MM.1S (cell line): ENCODE measurements around the gene ARHGAP27.

Experiments used
- DNase-seq: peaks from one replicate; pipeline ENCODE4 v3.0.0-alpha.2; 2015
- H2AFZ ChIP-seq: fragments of 300-600 bp; sonication (generic); 2 replicates; pipeline ENCODE4 v1.6.0; 2016; ENCODE audit warnings: antibody characterized with exemption, low read length
- H3F3A ChIP-seq: fragments of 300-600 bp; sonication (generic); 2 replicates; pipeline ENCODE4 v1.6.1; 2016; ENCODE audit warnings: mild to moderate bottlenecking, antibody characterized with exemption, low read length, moderate library complexity, mixed read lengths; ENCODE audit not compliant: insufficient read depth
- H3K27ac ChIP-seq: fragments of 300-600 bp; sonication (generic); 2 replicates; pipeline ENCODE4 v1.5.1; 2016; ENCODE audit warnings: mild to moderate bottlenecking, low read length
- H3K27me3 ChIP-seq: fragments of 300-600 bp; sonication (generic); replicated peaks from 2 replicates; pipeline ENCODE4 v1.6.0; 2016; ENCODE audit warnings: low read length; ENCODE audit not compliant: insufficient read depth
- H3K36me3 ChIP-seq: fragments of 300-600 bp; sonication (generic); replicated peaks from 2 replicates; pipeline ENCODE4 v1.6.1; 2016; ENCODE audit warnings: mild to moderate bottlenecking, low read length, mixed read lengths; ENCODE audit not compliant: insufficient read depth
- H3K4me1 ChIP-seq: fragments of 300-600 bp; sonication (generic); 2 replicates; pipeline ENCODE4 v1.6.1; 2016; ENCODE audit warnings: low read length, mixed read lengths
- H3K4me2 ChIP-seq: fragments of 300-600 bp; sonication (generic); 2 replicates; pipeline ENCODE4 v1.6.0; 2016; ENCODE audit warnings: low read depth, low read length
- H3K4me3 ChIP-seq: fragments of 300-600 bp; sonication (generic); 2 replicates; pipeline ENCODE4 v1.5.1; 2016; ENCODE audit warnings: low read length, mixed read lengths
- H3K79me2 ChIP-seq: fragments of 300-600 bp; sonication (generic); 2 replicates; pipeline ENCODE4 v1.6.1; 2016; ENCODE audit warnings: mixed run types, low read length, mixed read lengths
- H3K9ac ChIP-seq: fragments of 300-600 bp; sonication (generic); 2 replicates; pipeline ENCODE4 v1.6.1; 2016; ENCODE audit warnings: low read length, mixed read lengths
- H3K9me2 ChIP-seq: fragments of 300-600 bp; sonication (generic); replicated peaks from 2 replicates; pipeline ENCODE4 v1.6.1; 2016; ENCODE audit warnings: mild to moderate bottlenecking, low read length, mixed read lengths; ENCODE audit not compliant: insufficient read depth
- H3K9me3 ChIP-seq: fragments of 300-600 bp; sonication (generic); replicated peaks from 2 replicates; pipeline ENCODE4 v1.6.1; 2016; ENCODE audit warnings: mild to moderate bottlenecking, low read length, mixed read lengths; ENCODE audit not compliant: insufficient read depth
- H4K20me1 ChIP-seq: fragments of 300-600 bp; sonication (generic); 2 replicates; pipeline ENCODE4 v1.6.1; 2016; ENCODE audit warnings: mild to moderate bottlenecking, low read length, moderate library complexity, mixed read lengths; ENCODE audit not compliant: insufficient read depth
- CTCF ChIP-seq: fragments of 300-600 bp; sonication (generic); IDR thresholded peaks from 2 replicates; pipeline ENCODE4 v1.5.1; 2016; ENCODE audit warnings: antibody characterized with exemption, low read length, mixed read lengths
- EZH2 ChIP-seq: fragments of 300-600 bp; sonication (generic); optimal IDR thresholded peaks from 2 replicates; pipeline ENCODE3; 2017; ENCODE audit warnings: low read depth, mild to moderate bottlenecking, antibody characterized with exemption, low read length, mixed read lengths
- EZH2phosphoT487 ChIP-seq: fragments of 300-600 bp; sonication (generic); IDR thresholded peaks from 2 replicates; pipeline ENCODE4 v1.6.1; 2018; ENCODE audit warnings: antibody characterized with exemption, low read length

The ARHGAP27 gene

DNA sequence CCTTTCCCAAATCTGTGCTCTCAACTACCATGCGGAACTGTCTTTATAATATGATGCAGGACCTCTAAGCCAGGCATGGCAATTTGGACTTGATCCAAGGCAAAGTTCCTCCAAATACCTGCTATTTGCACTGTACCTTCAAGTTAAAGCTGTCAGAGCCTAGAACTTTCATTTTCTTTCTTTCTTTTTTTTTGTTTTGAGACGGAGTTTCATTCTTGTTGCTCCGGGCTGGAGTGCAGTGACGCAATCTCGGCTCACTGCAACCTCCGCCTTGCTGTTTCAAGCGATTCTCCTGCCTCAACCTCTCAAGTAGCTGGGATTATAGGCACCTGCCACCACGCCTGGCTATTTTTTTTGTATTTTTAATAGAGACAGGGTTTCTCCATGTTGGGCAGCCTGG, 51.7 kb downstream of the ARHGAP27 start:
- peak; percentile 64 for DNase-seq
- Histone ChIP-seq H3K4me1 (peaks cover 12% of the 10 kb centered on the region), H3K4me2 (peak overlapping the region; percentile 96)

DNA sequence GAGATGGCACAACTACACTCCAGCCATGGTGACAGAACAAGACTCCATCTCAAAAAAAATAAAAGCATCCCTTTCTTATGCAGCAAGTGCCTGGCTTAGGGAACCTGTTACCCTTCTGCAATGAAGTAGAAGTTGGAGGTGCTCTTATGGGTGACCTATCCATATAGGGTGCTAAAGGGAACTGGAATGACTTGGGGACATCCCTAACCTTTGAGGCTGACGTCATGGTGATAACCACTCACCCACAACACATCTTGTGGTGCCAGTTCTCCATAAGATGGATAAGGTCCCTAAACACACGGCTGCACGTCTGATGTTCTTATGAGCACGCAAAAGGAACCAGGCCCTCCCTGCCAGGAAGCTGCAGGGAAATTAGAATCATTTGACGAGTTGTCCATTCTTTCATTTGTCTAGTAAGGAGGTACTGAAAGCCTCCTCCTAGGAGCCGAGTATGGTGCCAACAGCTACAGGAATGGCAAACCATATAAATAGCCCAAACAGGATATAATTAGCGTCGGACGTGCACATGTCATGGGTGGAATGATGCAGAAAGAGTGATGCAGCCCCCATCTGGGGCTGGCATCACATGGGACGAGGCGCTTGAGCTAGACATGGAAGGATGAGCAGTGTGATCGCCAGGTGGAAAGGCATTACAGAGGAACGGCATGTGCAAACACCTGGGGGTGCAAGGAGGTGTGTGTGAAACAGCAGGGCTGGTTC, 52.5 kb downstream of the ARHGAP27 start:
- Histone ChIP-seq H3K9me2 (no peaks in the 10 kb centered on the region), H3K27ac (0 out of 2 replicates have a peak overlapping the region, but pooled peaks have one; percentile 35), H3K36me3 (no peaks in the 10 kb centered on the region), H4K20me1 (no peaks in the 10 kb centered on the region), H3F3A (peaks cover 5% of the 10 kb centered on the region), H3K4me2 (peak overlapping the region; percentile 96), H3K4me3 (peak overlapping the region; percentile 41), H3K27me3 (no peaks in the 10 kb centered on the region), H3K4me1 (peaks cover 10% of the 10 kb centered on the region), H3K9me3 (no peaks in the 10 kb centered on the region), H3K79me2 (no peaks in the 10 kb centered on the region), H2AFZ (peak overlapping the region; percentile 94), H3K9ac (peak overlapping the region; percentile 16; the same call in 1 of the 2 replicates)
- DNase-seq = no peak
- TF ChIP-seq CTCF (no peak), EZH2phosphoT487 (no peak), EZH2 (no peak)

More for the DNA sequence above, 51.7 kb downstream of the ARHGAP27 start:
- no peak for TF ChIP-seq EZH2phosphoT487
- TF ChIP-seq EZH2 = no peak
- no peak for TF ChIP-seq CTCF
- Histone ChIP-seq H3K4me3 (peak overlapping the region; percentile 41), H3K36me3 (no peaks in the 10 kb centered on the region), H3K79me2 (no peaks in the 10 kb centered on the region), H3K27ac (peak overlapping the region; percentile 35; the same call in 1 of the 2 replicates), H4K20me1 (no peaks in the 10 kb centered on the region), H2AFZ (peak overlapping the region; percentile 94), H3K27me3 (no peaks in the 10 kb centered on the region), H3K9ac (peak overlapping the region; percentile 16; the same call in 1 of the 2 replicates), H3K9me3 (no peaks in the 10 kb centered on the region), H3K9me2 (no peaks in the 10 kb centered on the region), H3F3A (peaks cover 5% of the 10 kb centered on the region)

DNA sequence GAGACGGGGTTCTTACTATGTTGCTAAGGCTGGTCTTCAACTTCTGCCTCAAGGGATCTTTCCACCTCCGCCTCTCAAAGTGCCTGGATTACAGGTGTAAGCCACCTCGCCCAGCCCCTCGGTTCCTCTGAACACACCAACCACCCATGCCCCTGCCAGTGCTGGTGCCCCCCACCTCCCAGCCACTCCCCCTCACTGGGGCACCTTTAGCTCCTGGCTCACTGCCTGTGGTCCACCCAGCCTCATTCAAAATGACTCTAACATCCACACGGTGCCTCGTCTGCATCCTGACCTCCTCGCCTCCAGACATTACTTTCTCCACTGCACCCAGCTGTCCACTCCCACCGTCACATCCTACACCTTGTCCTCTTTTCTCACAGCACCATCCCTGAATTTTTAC, 55.3 kb downstream of the ARHGAP27 start:
- Histone ChIP-seq H3K79me2 (no peaks in the 10 kb centered on the region), H4K20me1 (no peaks in the 10 kb centered on the region)
- TF ChIP-seq CTCF (no peak), EZH2 (no peak), EZH2phosphoT487 (no peak)

More for the DNA sequence above, 55.3 kb downstream of the ARHGAP27 start:
- Histone ChIP-seq H2AFZ (no peak overlapping the region), H3K27me3 (no peaks in the 10 kb centered on the region), H3K4me3 (no peak overlapping the region), H3K27ac (no peak overlapping the region), H3K9ac (no peak overlapping the region), H3K4me2 (no peak overlapping the region), H3K9me2 (no peaks in the 10 kb centered on the region), H3K9me3 (no peaks in the 10 kb centered on the region), H3K4me1 (peaks cover 19% of the 10 kb centered on the region), H3F3A (peaks cover 8% of the 10 kb centered on the region), H3K36me3 (no peaks in the 10 kb centered on the region)
- DNase-seq = no peak
